Spleen (tissue), 11 donors: ENCODE measurements around the gene IL1RL1. TPM values are rescaled to one million over a fixed set of nuclear protein-coding genes. Genes with fewer than 3 reads are reported as not detected.

Source experiments
- DNase-seq: peaks from one replicate; pipeline ENCODE4 v3.0.0-alpha.2; 2020
- H3K27ac ChIP-seq, 8 donors: fragments of 200-600 bp; sonication (generic) in 7 of 8; 1 replicate in 4 of 8; 2 replicates in 4 of 8; pipeline versions ENCODE4 v1.5.0 to v1.8.0; 2016 to 2021; ENCODE audit warnings: inconsistent platforms in 4 of 8, mild to moderate bottlenecking in 4 of 8, moderate library complexity in 1 of 8
- H3K27me3 ChIP-seq, 7 donors: fragments of 200-600 bp; sonication (generic) in 6 of 7; replicated peaks in 1 of 7; 1 replicate in 4 of 7; 2 replicates in 3 of 7; pipeline versions ENCODE4 v1.5.0 to v1.8.0; 2016 to 2021; ENCODE audit warnings: inconsistent platforms in 3 of 7, mild to moderate bottlenecking in 1 of 7
- H3K36me3 ChIP-seq, 6 donors: fragments of 200-600 bp; sonication (generic) in 5 of 6; 1 replicate in 4 of 6; 2 replicates in 2 of 6; pipeline versions ENCODE4 v1.5.0 to v1.8.0; 2016 to 2021; ENCODE audit warnings: inconsistent platforms in 2 of 6
- H3K4me1 ChIP-seq, 6 donors: fragments of 200-600 bp; sonication (generic) in 5 of 6; 1 replicate in 3 of 6; 2 replicates in 3 of 6; pipeline versions ENCODE4 v1.5.0 to v1.8.0; 2016 to 2021; ENCODE audit warnings: inconsistent platforms in 3 of 6
- H3K4me3 ChIP-seq, 8 donors: fragments of 200-600 bp; sonication (generic) in 7 of 8; 1 replicate in 4 of 8; 2 replicates in 4 of 8; pipeline versions ENCODE4 v1.5.0 to v1.8.0; 2016 to 2021; ENCODE audit warnings: inconsistent platforms in 4 of 8, mild to moderate bottlenecking in 4 of 8, moderate library complexity in 2 of 8
- H3K9me3 ChIP-seq, 8 donors: fragments of 200-600 bp; sonication (generic) in 7 of 8; 1 replicate in 4 of 8; 2 replicates in 4 of 8; pipeline versions ENCODE4 v1.5.0 to v1.8.0; 2016 to 2021; ENCODE audit warnings: inconsistent platforms in 4 of 8
- POLR2A ChIP-seq, 3 donors: fragments of 450-650 bp; IDR thresholded peaks; one replicate each; pipeline ENCODE4 v1.5.1; 2017; ENCODE audit warnings: antibody characterized with exemption in 3 of 3, mild to moderate bottlenecking in 1 of 3
- POLR2AphosphoS5 ChIP-seq, 3 donors: sonication (generic); formaldehyde crosslinking; IDR thresholded peaks; one replicate each; pipeline ENCODE4 v1.5.1; 2017; ENCODE audit warnings: antibody characterized with exemption in 3 of 3
- WGBS, 5 donors: extraction: QIAGEN DNeasy Blood & Tissue Kit in 3 of 5; methylation state at CpG; one replicate each; pipeline versions ENCODE4 v1.1.5 to v1.1.7; 2013 to 2018; 5-methylcytosine and 5-hydroxymethylcytosine counted together
- intact Hi-C: fragments of 100-400 bp; cut with DNase I; formaldehyde crosslinking; loops from one replicate; pipeline ENCODE4 v1.15.0; 2023; ENCODE audit warnings: low total_unique reads
- polyA plus RNA-seq, 3 donors: library from polyadenylated mRNA; stranded (reverse); fragments of 200-250 nt; gene quantifications; one replicate each; pipeline ENCODE4 v1.2.1, GENCODE V29; 2013
- total RNA-seq, 7 donors: library from RNA; depleted of rRNA in 3 of 7; stranded (reverse); fragments of >200 nt in 3 of 7; fragmentation: NEBNext Ultra II Directional in 4 of 7; extraction: Animal tissue kit (Norgen Biotek cat#: 25700) in 4 of 7; gene quantifications; one replicate each; pipeline versions ENCODE4 v1.1.0 to v1.2.1, GENCODE V29; 2016 to 2021
- TF ChIP-seq, protein P1 (sequence below), 11 experiments: fragments of 200-600 bp in 7 of 11; fragments of 450-650 bp in 4 of 11; sonication (generic) in 4 of 11; IDR thresholded peaks in 8 of 11; conservative IDR thresholded peaks in 3 of 11; 1 replicate in 7 of 11; 2 replicates in 4 of 11; pipeline versions ENCODE4 v1.4.0 to v1.8.0; 2016 to 2021; ENCODE audit warnings: antibody characterized with exemption in 11 of 11, inconsistent platforms in 4 of 11, mild to moderate bottlenecking in 1 of 11
- donor health status: healthy with polysubstance abuse.
- donor health status: DM: no; HTN: no; CAD: no; lungs with moderate emphysema.
- donor health status: DM: no; HTN: no; CAD: no.
- donor health status: Bipolar disorder and iron deficiency.
- donor health status: healthy.
- donor health status: DM: no; HTN: no; CAD: no.
- donor health status: DM: yes; HTN: yes; CAD: no.

IL1RL1 gene
- total and polyA plus RNA-seq, 10 donors = 0.11 to 19.6 (median 1.6) TPM

DNA sequence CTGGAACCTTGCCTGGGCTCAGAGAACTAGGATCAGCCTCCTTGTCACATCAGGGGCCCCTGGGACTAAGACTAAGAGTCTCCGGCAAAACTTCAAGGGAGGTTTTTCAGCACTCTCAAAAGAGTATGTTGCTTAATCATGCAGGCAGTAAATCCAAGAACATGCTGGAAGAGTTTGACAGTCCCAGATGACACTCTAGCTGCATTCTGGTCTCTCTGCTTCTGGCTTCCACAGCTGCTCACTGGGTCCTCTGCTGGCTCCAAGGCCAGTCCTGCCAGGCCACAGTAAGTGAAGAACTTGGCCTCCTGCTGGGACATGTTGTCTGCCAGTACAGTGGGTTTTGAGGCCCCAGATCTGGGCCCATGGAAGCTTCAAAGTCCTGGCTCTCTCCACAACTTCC, 45.2 kb upstream of the IL1RL1 start:
- WGBS, 5 donors = 82 to 100% (median 86%) methylated on average over 1 of the region's 1 CpG
- Histone ChIP-seq H3K27ac (peak overlapping the region in 3 of 8 donors; percentile 20 to 89 (median 21)), H3K4me3 (no peak overlapping the region), H3K9me3 (no peaks in the 10 kb centered on the region), H3K4me1 (peaks cover 0 to 39% (median 9%) of the 10 kb centered on the region in 6 donors), H3K27me3 (no peaks in the 10 kb centered on the region), H3K36me3 (no peaks in the 10 kb centered on the region)
- intact Hi-C loops = no loop called here
- TF ChIP-seq POLR2A (IDR thresholded peaks at IDR 0.05) (no peak), POLR2AphosphoS5 (IDR thresholded peaks at IDR 0.05) (no peak)
- TF ChIP-seq, protein P1, sequence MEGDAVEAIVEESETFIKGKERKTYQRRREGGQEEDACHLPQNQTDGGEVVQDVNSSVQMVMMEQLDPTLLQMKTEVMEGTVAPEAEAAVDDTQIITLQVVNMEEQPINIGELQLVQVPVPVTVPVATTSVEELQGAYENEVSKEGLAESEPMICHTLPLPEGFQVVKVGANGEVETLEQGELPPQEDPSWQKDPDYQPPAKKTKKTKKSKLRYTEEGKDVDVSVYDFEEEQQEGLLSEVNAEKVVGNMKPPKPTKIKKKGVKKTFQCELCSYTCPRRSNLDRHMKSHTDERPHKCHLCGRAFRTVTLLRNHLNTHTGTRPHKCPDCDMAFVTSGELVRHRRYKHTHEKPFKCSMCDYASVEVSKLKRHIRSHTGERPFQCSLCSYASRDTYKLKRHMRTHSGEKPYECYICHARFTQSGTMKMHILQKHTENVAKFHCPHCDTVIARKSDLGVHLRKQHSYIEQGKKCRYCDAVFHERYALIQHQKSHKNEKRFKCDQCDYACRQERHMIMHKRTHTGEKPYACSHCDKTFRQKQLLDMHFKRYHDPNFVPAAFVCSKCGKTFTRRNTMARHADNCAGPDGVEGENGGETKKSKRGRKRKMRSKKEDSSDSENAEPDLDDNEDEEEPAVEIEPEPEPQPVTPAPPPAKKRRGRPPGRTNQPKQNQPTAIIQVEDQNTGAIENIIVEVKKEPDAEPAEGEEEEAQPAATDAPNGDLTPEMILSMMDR (IDR thresholded peaks at IDR 0.05 in 8 of 11, conservative IDR thresholded peaks at IDR 0.05 in 3 of 11) = no peak
- DNase-seq = no peak

DNA sequence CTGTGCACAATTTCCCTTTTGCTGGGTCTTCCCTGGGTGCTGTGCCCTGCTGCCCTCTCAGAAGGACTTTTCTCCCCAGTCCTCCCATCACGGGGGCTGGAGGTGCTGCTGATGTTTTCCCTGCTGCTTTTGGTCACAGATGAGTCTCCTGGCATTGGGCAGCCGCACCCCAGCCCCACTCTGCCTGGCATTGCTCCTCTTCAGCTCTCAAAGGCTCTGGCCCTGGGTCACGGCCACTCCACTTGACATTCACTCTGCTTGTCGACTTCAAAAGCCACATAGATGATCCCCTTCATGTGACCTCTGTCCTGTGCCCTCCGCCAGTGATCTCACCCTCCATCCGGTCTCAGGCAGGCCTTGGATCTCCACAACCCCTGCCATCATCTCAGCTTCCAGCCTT, 43.6 kb upstream of the IL1RL1 start:
- DNase-seq = no peak

GRCh38 chr2:102268510-102269199, 42.7 kb upstream of the IL1RL1 start:
- TF ChIP-seq POLR2A (IDR thresholded peaks at IDR 0.05) (no peak), POLR2AphosphoS5 (IDR thresholded peaks at IDR 0.05) (no peak)
- TF ChIP-seq, protein P1 (IDR thresholded peaks at IDR 0.05 in 8 of 11, conservative IDR thresholded peaks at IDR 0.05 in 3 of 11) = no peak
- H3K4me3 ChIP-seq = no peak overlapping the region
- peaks cover 0 to 6% (median 0%) of the 10 kb centered on the region in 7 donors for H3K27me3 ChIP-seq
- intact Hi-C loops = no loop called here
- 82 to 97% (median 94%) methylated on average over 4 of the region's 4 CpGs for WGBS, 5 donors
- DNase-seq = no peak
- H3K36me3 ChIP-seq = no peaks in the 10 kb centered on the region
- H3K27ac ChIP-seq = peak overlapping the region in 5 of 8 donors; percentile 25 to 89 (median 63)
- no peaks in the 10 kb centered on the region for H3K9me3 ChIP-seq
- peaks cover 0 to 34% (median 10%) of the 10 kb centered on the region in 6 donors for H3K4me1 ChIP-seq

More for the DNA sequence above, 43.6 kb upstream of the IL1RL1 start:
- TF ChIP-seq, protein P1 (IDR thresholded peaks at IDR 0.05 in 8 of 11, conservative IDR thresholded peaks at IDR 0.05 in 3 of 11) = no peak
- TF ChIP-seq POLR2A (IDR thresholded peaks at IDR 0.05) = no peak
- H3K27ac ChIP-seq = peak overlapping the region in 3 of 8 donors; percentile 63 to 89 (median 71)
- peaks cover 0 to 6% (median 0%) of the 10 kb centered on the region in 7 donors for H3K27me3 ChIP-seq
- H3K9me3 ChIP-seq = no peaks in the 10 kb centered on the region
- H3K36me3 ChIP-seq = no peaks in the 10 kb centered on the region
- 71 to 80% (median 78%) methylated on average over 6 of the region's 6 CpGs for WGBS, 5 donors
- H3K4me3 ChIP-seq = no peak overlapping the region
- intact Hi-C loops = no loop called here
- H3K4me1 ChIP-seq = peaks cover 0 to 37% (median 10%) of the 10 kb centered on the region in 6 donors

GRCh38 chr2:102269200-102269524, 42.2 kb upstream of the IL1RL1 start:
- H3K4me3 ChIP-seq = no peak overlapping the region
- H3K9me3 ChIP-seq = no peaks in the 10 kb centered on the region
- peaks cover 0 to 34% (median 12%) of the 10 kb centered on the region in 6 donors for H3K4me1 ChIP-seq
- no peak for DNase-seq
- H3K27ac ChIP-seq = peak overlapping the region in 4 of 8 donors; percentile 25 to 89 (median 68)
- intact Hi-C loops = no loop called here
- H3K27me3 ChIP-seq = peaks cover 0 to 6% (median 0%) of the 10 kb centered on the region in 7 donors
- TF ChIP-seq, protein P1 (IDR thresholded peaks at IDR 0.05 in 8 of 11, conservative IDR thresholded peaks at IDR 0.05 in 3 of 11) = no peak
- TF ChIP-seq POLR2A (IDR thresholded peaks at IDR 0.05) (no peak), POLR2AphosphoS5 (IDR thresholded peaks at IDR 0.05) (no peak)
- H3K36me3 ChIP-seq = no peaks in the 10 kb centered on the region
- WGBS, 5 donors = 78 to 92% (median 84%) methylated on average over 4 of the region's 4 CpGs
